Osteoblast (primary cell): Measurements from ENCODE around the gene GPR18. TPM values are rescaled to one million over a fixed set of nuclear protein-coding genes. Genes with fewer than 3 reads are reported as not detected.
"Not testable (repeated sequence)": the region's sequence is repeated elsewhere in the genome, so short reads cannot be mapped to it uniquely, and the experiment has no call there.

ENCODE experiments used
- DNase-seq: peaks from one replicate; pipeline ENCODE4 v3.0.0; 2011; ENCODE audit warnings: low spot score, mixed read lengths; ENCODE audit not compliant: insufficient read length; ENCODE audit errors: missing footprints
- H2AFZ ChIP-seq: 2 replicates; pipeline ENCODE4 v1.6.0; 2011; ENCODE audit warnings: mild to moderate bottlenecking, low read length
- H3K27ac ChIP-seq: 2 replicates; pipeline ENCODE4 v1.5.1; 2011; ENCODE audit warnings: mild to moderate bottlenecking, low read depth, low read length, moderate library complexity
- H3K27me3 ChIP-seq: 2 replicates; pipeline ENCODE4 v1.6.0; 2012; ENCODE audit warnings: mild to moderate bottlenecking, control low read depth, inconsistent platforms, low read length, moderate library complexity; ENCODE audit not compliant: insufficient read depth
- H3K36me3 ChIP-seq: 2 replicates; pipeline ENCODE4 v1.5.1; 2011; ENCODE audit warnings: mild to moderate bottlenecking, low read length, control low read depth, moderate library complexity; ENCODE audit not compliant: insufficient read depth
- H3K4me1 ChIP-seq: 2 replicates; pipeline ENCODE4 v1.5.1; 2011; ENCODE audit warnings: mild to moderate bottlenecking, low read length, control low read depth, moderate library complexity; ENCODE audit not compliant: insufficient read depth
- H3K4me2 ChIP-seq: 2 replicates; pipeline ENCODE4 v1.6.0; 2011; ENCODE audit warnings: mild to moderate bottlenecking, low read length; ENCODE audit not compliant: insufficient read depth
- H3K4me3 ChIP-seq: fragments of 200-600 bp; sonication (generic); 3 replicates; pipeline ENCODE4 v1.5.1; 2012; ENCODE audit warnings: mild to moderate bottlenecking, low read length, inconsistent platforms; ENCODE audit not compliant: insufficient read depth
- H3K79me2 ChIP-seq: 2 replicates; pipeline ENCODE4 v1.6.0; 2012; ENCODE audit warnings: mild to moderate bottlenecking, low read length, control low read depth, inconsistent platforms; ENCODE audit not compliant: insufficient read depth
- H3K9me3 ChIP-seq: 2 replicates; pipeline ENCODE4 v1.5.1; 2011; ENCODE audit warnings: low read depth, low read length, control low read depth
- H4K20me1 ChIP-seq: 2 replicates; pipeline ENCODE4 v1.6.0; 2012; ENCODE audit warnings: mild to moderate bottlenecking, low read length, control low read depth; ENCODE audit not compliant: insufficient read depth
- CTCF ChIP-seq: IDR thresholded peaks from 2 replicates; pipeline ENCODE4 v1.5.1; 2011; ENCODE audit warnings: mild to moderate bottlenecking, low read depth, low read length, moderate library complexity; ENCODE audit errors: extremely low read depth
- total RNA-seq: library from RNA; depleted of rRNA; stranded (reverse); fragments of >200 nt; gene quantifications from 2 replicates; pipeline ENCODE4 v1.2.3, GENCODE V29; 2012

The GPR18 gene
- total RNA-seq, 1 donor = under 0.01 TPM

GRCh38 chr13:99251921-99252320, 6.3 kb downstream of the GPR18 start:
- H3K36me3 ChIP-seq = peaks cover 6% of the 10 kb centered on the region
- H3K27me3 ChIP-seq = no peaks in the 10 kb centered on the region
- H4K20me1 ChIP-seq = no peaks in the 10 kb centered on the region
- no peak overlapping the region for H2AFZ ChIP-seq
- H3K9me3 ChIP-seq = no peaks in the 10 kb centered on the region
- no peaks in the 10 kb centered on the region for H3K79me2 ChIP-seq
- peaks cover 7% of the 10 kb centered on the region for H3K4me1 ChIP-seq
- TF ChIP-seq CTCF = no peak
- H3K27ac ChIP-seq = no peak overlapping the region
- H3K4me2 ChIP-seq = no peak overlapping the region
- DNase-seq = no peak
- no peak overlapping the region for H3K4me3 ChIP-seq

- Histone ChIP-seq H3K9me3 (no peaks in the 10 kb centered on the region), H4K20me1 (no peaks in the 10 kb centered on the region), H3K27ac (no peak overlapping the region), H3K4me1 (peaks cover 1% of the 10 kb centered on the region), H3K79me2 (no peaks in the 10 kb centered on the region), H2AFZ (no peak overlapping the region), H3K4me3 (no peak overlapping the region), H3K4me2 (no peak overlapping the region), H3K27me3 (no peaks in the 10 kb centered on the region), H3K36me3 (peaks cover 6% of the 10 kb centered on the region)
- no peak for TF ChIP-seq CTCF
- no peak for DNase-seq
Observed at GRCh38 chr13:99250982-99251825, 7.0 kb downstream of the GPR18 start.

GRCh38 chr13:99249606-99250005, 8.6 kb downstream of the GPR18 start:
- not testable (repeated sequence) for H3K9me3 ChIP-seq, H3K79me2 ChIP-seq, H3K27ac ChIP-seq, H3K27me3 ChIP-seq, H3K4me1 ChIP-seq, H3K36me3 ChIP-seq, H4K20me1 ChIP-seq, H3K4me2 ChIP-seq, H3K4me3 ChIP-seq, H2AFZ ChIP-seq, DNase-seq

GRCh38 chr13:99249178-99249577, 9.0 kb downstream of the GPR18 start:
- not testable (repeated sequence) for H3K79me2 ChIP-seq, DNase-seq, H3K4me1 ChIP-seq

GRCh38 chr13:99246100-99246499, 12.1 kb downstream of the GPR18 start:
- TF ChIP-seq CTCF = no peak
- H3K79me2 ChIP-seq = no peaks in the 10 kb centered on the region
- no peaks in the 10 kb centered on the region for H3K4me1 ChIP-seq
- H3K36me3 ChIP-seq = peaks cover 3% of the 10 kb centered on the region
- no peak overlapping the region for H3K4me3 ChIP-seq
- no peaks in the 10 kb centered on the region for H4K20me1 ChIP-seq
- no peaks in the 10 kb centered on the region for H3K9me3 ChIP-seq
- peak; percentile 72 for DNase-seq
- no peak overlapping the region for H3K27ac ChIP-seq
- H3K27me3 ChIP-seq = no peaks in the 10 kb centered on the region
- H3K4me2 ChIP-seq = no peak overlapping the region
- no peak overlapping the region for H2AFZ ChIP-seq

More at GRCh38 chr13:99249178-99249577, 9.0 kb downstream of the GPR18 start:
- not testable (repeated sequence) for H4K20me1 ChIP-seq, H3K27me3 ChIP-seq, H3K4me2 ChIP-seq, H3K27ac ChIP-seq, H3K36me3 ChIP-seq, H3K4me3 ChIP-seq, H3K9me3 ChIP-seq, H2AFZ ChIP-seq
